Thoracic aorta (tissue), 2 donors: Measurements from ENCODE around the gene SCUBE2. TPM values are rescaled to one million over a fixed set of nuclear protein-coding genes. Genes with fewer than 3 reads are reported as not detected.
"Not testable (repeated sequence)": the region's sequence is repeated elsewhere in the genome, so short reads cannot be mapped to it uniquely, and the experiment has no call there.

ENCODE experiments used
- ATAC-seq: fragments of 150-250 bp; one replicate; pipeline ENCODE4 v1.8.0; 2017; ENCODE audit warnings: low read depth; ENCODE audit not compliant: insufficient number of reproducible peaks, low FRiP score
- DNase-seq: peaks from one replicate; pipeline ENCODE4 v3.0.0-alpha.2; 2020; ENCODE audit warnings: low spot score
- H3K27ac ChIP-seq, 2 donors: fragments of 200-600 bp; sonication (generic); 1 replicate in 1 of 2; 2 replicates in 1 of 2; pipeline ENCODE4 v1.5.1; 2016; ENCODE audit warnings: mild to moderate bottlenecking in 2 of 2, moderate library complexity in 2 of 2
- H3K27me3 ChIP-seq: fragments of 200-600 bp; sonication (generic); replicated peaks from 2 replicates; pipeline ENCODE4 v1.6.0; 2016; ENCODE audit warnings: mild to moderate bottlenecking; ENCODE audit not compliant: insufficient read depth
- H3K36me3 ChIP-seq: fragments of 200-600 bp; sonication (generic); one replicate; pipeline ENCODE4 v1.5.1; 2016
- H3K4me1 ChIP-seq, 2 donors: fragments of 200-600 bp; sonication (generic); 1 replicate in 1 of 2; 2 replicates in 1 of 2; pipeline versions ENCODE4 v1.5.1 to v1.6.0; 2016; ENCODE audit warnings: low read depth in 2 of 2, mild to moderate bottlenecking in 1 of 2; ENCODE audit not compliant: control insufficient read depth in 1 of 2
- H3K4me3 ChIP-seq: fragments of 200-600 bp; sonication (generic); 2 replicates; pipeline ENCODE4 v1.5.1; 2016; ENCODE audit warnings: mild to moderate bottlenecking
- H3K9me3 ChIP-seq: fragments of 200-600 bp; sonication (generic); 2 replicates; pipeline ENCODE4 v1.5.1; 2016
- CTCF ChIP-seq: fragments of 200-600 bp; sonication (generic); IDR thresholded peaks from one replicate; pipeline ENCODE4 v1.5.1; 2019; ENCODE audit warnings: antibody characterized with exemption
- total RNA-seq, 2 donors: library from RNA; depleted of rRNA; stranded (reverse); fragments of >200 nt; gene quantifications; one replicate each; pipeline versions ENCODE4 v1.1.0 to v1.2.3, GENCODE V29; 2016

Gene SCUBE2
- total RNA-seq, 2 donors from 2014 or later, result 1.2 to 3.9 TPM

GRCh38 chr11:9103542-9104276, 12.3 kb upstream of the SCUBE2 start:
- Histone ChIP-seq H3K36me3 (no peaks in the 10 kb centered on the region), H3K27ac (no peak overlapping the region), H3K27me3 (no peaks in the 10 kb centered on the region), H3K4me3 (no peak overlapping the region), H3K4me1 (no peaks in the 10 kb centered on the region), H3K9me3 (no peaks in the 10 kb centered on the region)
- no peak for TF ChIP-seq CTCF
- DNase-seq (no peak), ATAC-seq (no peak)

- H3K4me1 ChIP-seq, result no peaks in the 10 kb centered on the region
- no peaks in the 10 kb centered on the region for H3K9me3 ChIP-seq
- no peak overlapping the region for H3K4me3 ChIP-seq
- H3K27me3 ChIP-seq, result no peaks in the 10 kb centered on the region
- no peak for TF ChIP-seq CTCF
- no peaks in the 10 kb centered on the region for H3K36me3 ChIP-seq
- no peak overlapping the region for H3K27ac ChIP-seq
- ATAC-seq, result no peak
- DNase-seq, result no peak
These were observed 8.2 kb upstream of the SCUBE2 start for GRCh38 chr11:9099617-9100016.

- not testable (repeated sequence) for H3K9me3 ChIP-seq, H3K27me3 ChIP-seq, H3K36me3 ChIP-seq, H3K4me1 ChIP-seq, H3K27ac ChIP-seq, ATAC-seq, DNase-seq, H3K4me3 ChIP-seq
These were observed 7.1 kb upstream of the SCUBE2 start for GRCh38 chr11:9098455-9098854.

- not testable (repeated sequence) for ATAC-seq, H3K9me3 ChIP-seq, DNase-seq, H3K4me3 ChIP-seq, H3K27me3 ChIP-seq, H3K4me1 ChIP-seq, H3K27ac ChIP-seq, H3K36me3 ChIP-seq
These were observed 6.0 kb upstream of the SCUBE2 start for GRCh38 chr11:9097186-9097943.

- no peaks in the 10 kb centered on the region for H3K36me3 ChIP-seq
- TF ChIP-seq CTCF, result no peak
- no peaks in the 10 kb centered on the region for H3K27me3 ChIP-seq
- ATAC-seq (no peak), DNase-seq (no peak)
- no peaks in the 10 kb centered on the region for H3K9me3 ChIP-seq
- peaks cover 0 to 5% of the 10 kb centered on the region in 2 donors for H3K4me1 ChIP-seq
- no peak overlapping the region for H3K27ac ChIP-seq
- no peak overlapping the region for H3K4me3 ChIP-seq
These were observed 5.0 kb upstream of the SCUBE2 start for GRCh38 chr11:9096427-9096826.

- no peak for TF ChIP-seq CTCF
- ATAC-seq (no peak), DNase-seq (no peak)
- Histone ChIP-seq H3K4me1 (peaks cover 0 to 5% of the 10 kb centered on the region in 2 donors), H3K9me3 (no peaks in the 10 kb centered on the region), H3K36me3 (no peaks in the 10 kb centered on the region), H3K27ac (no peak overlapping the region), H3K4me3 (no peak overlapping the region), H3K27me3 (no peaks in the 10 kb centered on the region)
These were observed 4.0 kb upstream of the SCUBE2 start for GRCh38 chr11:9095421-9095820.
